ENCODE measurements around the gene CYFIP1.

The CYFIP1 gene

GRCh38 chr15:22883196-22883595 is 97.0 kb downstream of the CYFIP1 start:
- Histone ChIP-seq H2AK5ac (ENCODE audit: low read length) (no peak overlapping the region), H4K91ac (ENCODE audit: low read depth, low read length) (no peak overlapping the region), H3K79me2 (ENCODE audit: control insufficient read depth, insufficient read depth, low read length, poor library complexity) (no peaks in the 10 kb centered on the region), H3K4me1 (ENCODE audit: control insufficient read depth in 1 of 2, insufficient read depth in 2 of 2, low read length in 2 of 2) (peaks cover 0 to 6% of the 10 kb centered on the region in 2 experiments), H4K8ac (ENCODE audit: low read depth, low read length) (no peak overlapping the region), H3K4ac (ENCODE audit: low read depth, low read length) (no peak overlapping the region), H3K27me3 (ENCODE audit: insufficient read depth, low read length) (no peaks in the 10 kb centered on the region), H3K14ac (ENCODE audit: low read length) (no peak overlapping the region), H3K9ac (ENCODE audit: low read length) (no peak overlapping the region), H3K18ac (ENCODE audit: low read length) (no peak overlapping the region), H4K12ac (ENCODE audit: low read depth, low read length) (no peak overlapping the region), H2BK5ac (ENCODE audit: low read depth, low read length, poor library complexity) (no peak overlapping the region), H2BK12ac (ENCODE audit: low read length) (no peak overlapping the region), H3K79me1 (ENCODE audit: low read length) (no peaks in the 10 kb centered on the region), H3K27ac (ENCODE audit: low read depth, low read length) (no peak overlapping the region), H3K36me3 (ENCODE audit: control insufficient read depth in 1 of 2, insufficient read depth in 2 of 2, low read length in 2 of 2) (peaks cover 39 to 47% of the 10 kb centered on the region in 2 experiments), H3K23ac (ENCODE audit: low read length) (no peak overlapping the region), H3K4me3 (ENCODE audit: low read depth, low read length) (no peak overlapping the region), H3K9me3 (ENCODE audit: insufficient read depth, low read depth, low read length) (peaks cover 2% of the 10 kb centered on the region), H3K4me2 (ENCODE audit: low read length) (no peak overlapping the region), H2AFZ (ENCODE audit: insufficient read depth, low read length, poor library complexity) (no peak overlapping the region), H2BK120ac (ENCODE audit: insufficient read depth, low read length, poor library complexity) (no peak overlapping the region)
- no peak for DNase-seq
- WGBS (ENCODE audit: extremely low coverage, insufficient coverage, insufficient read length) = no CpG with 5 or more reads among the region's 13 CpGs

- Histone ChIP-seq H2AK5ac (ENCODE audit: low read length) (no peak overlapping the region), H3K79me1 (ENCODE audit: low read length) (no peaks in the 10 kb centered on the region), H4K8ac (ENCODE audit: low read depth, low read length) (no peak overlapping the region), H4K91ac (ENCODE audit: low read depth, low read length) (peak overlapping the region; percentile 18), H3K36me3 (ENCODE audit: control insufficient read depth in 1 of 2, insufficient read depth in 2 of 2, low read length in 2 of 2) (peaks cover 43 to 48% of the 10 kb centered on the region in 2 experiments), H2AFZ (ENCODE audit: insufficient read depth, low read length, poor library complexity) (no peak overlapping the region), H3K27me3 (ENCODE audit: insufficient read depth, low read length) (no peaks in the 10 kb centered on the region), H3K9ac (ENCODE audit: low read length) (no peak overlapping the region), H4K12ac (ENCODE audit: low read depth, low read length) (peak overlapping the region; percentile 51), H2BK120ac (ENCODE audit: insufficient read depth, low read length, poor library complexity) (no peak overlapping the region), H3K4ac (ENCODE audit: low read depth, low read length) (no peak overlapping the region), H3K4me3 (ENCODE audit: low read depth, low read length) (no peak overlapping the region), H3K9me3 (ENCODE audit: insufficient read depth, low read depth, low read length) (no peaks in the 10 kb centered on the region), H3K18ac (ENCODE audit: low read length) (no peak overlapping the region), H3K14ac (ENCODE audit: low read length) (no peak overlapping the region), H3K79me2 (ENCODE audit: control insufficient read depth, insufficient read depth, low read length, poor library complexity) (no peaks in the 10 kb centered on the region), H2BK12ac (ENCODE audit: low read length) (no peak overlapping the region), H3K4me1 (ENCODE audit: control insufficient read depth in 1 of 2, insufficient read depth in 2 of 2, low read length in 2 of 2) (peaks cover 0 to 6% of the 10 kb centered on the region in 2 experiments), H3K4me2 (ENCODE audit: low read length) (no peak overlapping the region), H3K27ac (ENCODE audit: low read depth, low read length) (no peak overlapping the region), H2BK5ac (ENCODE audit: low read depth, low read length, poor library complexity) (no peak overlapping the region), H3K23ac (ENCODE audit: low read length) (no peak overlapping the region)
- DNase-seq = no peak
- no CpG with 5 or more reads among the region's 25 CpGs for WGBS (ENCODE audit: extremely low coverage, insufficient coverage, insufficient read length)
Measured at GRCh38 chr15:22881739-22882440, 98.3 kb downstream of the CYFIP1 start.

GRCh38 chr15:22880981-22881738 is 99.0 kb downstream of the CYFIP1 start:
- H3K79me2 ChIP-seq (ENCODE audit: control insufficient read depth, insufficient read depth, low read length, poor library complexity) = no peaks in the 10 kb centered on the region
- WGBS (ENCODE audit: extremely low coverage, insufficient coverage, insufficient read length) = no CpG with 5 or more reads among the region's 19 CpGs
- H3K4me3 ChIP-seq (ENCODE audit: low read depth, low read length) = no peak overlapping the region
- H3K4me2 ChIP-seq (ENCODE audit: low read length) = no peak overlapping the region
- peaks cover 2% of the 10 kb centered on the region for H3K9me3 ChIP-seq (ENCODE audit: insufficient read depth, low read depth, low read length)
- no peak overlapping the region for H2BK5ac ChIP-seq (ENCODE audit: low read depth, low read length, poor library complexity)
- no peak overlapping the region for H3K14ac ChIP-seq (ENCODE audit: low read length)
- H3K79me1 ChIP-seq (ENCODE audit: low read length) = no peaks in the 10 kb centered on the region
- peaks cover 0 to 6% of the 10 kb centered on the region in 2 experiments for H3K4me1 ChIP-seq (ENCODE audit: control insufficient read depth in 1 of 2, insufficient read depth in 2 of 2, low read length in 2 of 2)
- H3K9ac ChIP-seq (ENCODE audit: low read length) = no peak overlapping the region
- peak overlapping the region; percentile 16 for H3K18ac ChIP-seq (ENCODE audit: low read length)
- H3K27me3 ChIP-seq (ENCODE audit: insufficient read depth, low read length) = no peaks in the 10 kb centered on the region
- no peak overlapping the region for H3K23ac ChIP-seq (ENCODE audit: low read length)
- H4K91ac ChIP-seq (ENCODE audit: low read depth, low read length) = peak overlapping the region; percentile 18
- H3K36me3 ChIP-seq (ENCODE audit: control insufficient read depth in 1 of 2, insufficient read depth in 2 of 2, low read length in 2 of 2) = peaks cover 46 to 50% of the 10 kb centered on the region in 2 experiments
- H2BK12ac ChIP-seq (ENCODE audit: low read length) = no peak overlapping the region
- H4K12ac ChIP-seq (ENCODE audit: low read depth, low read length) = no peak overlapping the region
- no peak overlapping the region for H2AFZ ChIP-seq (ENCODE audit: insufficient read depth, low read length, poor library complexity)
- DNase-seq = no peak
- no peak overlapping the region for H3K27ac ChIP-seq (ENCODE audit: low read depth, low read length)
- H2AK5ac ChIP-seq (ENCODE audit: low read length) = no peak overlapping the region
- no peak overlapping the region for H3K4ac ChIP-seq (ENCODE audit: low read depth, low read length)
- no peak overlapping the region for H2BK120ac ChIP-seq (ENCODE audit: insufficient read depth, low read length, poor library complexity)
- peak overlapping the region; percentile 12 for H4K8ac ChIP-seq (ENCODE audit: low read depth, low read length)

GRCh38 chr15:22880068-22880980 is 99.8 kb downstream of the CYFIP1 start:
- Histone ChIP-seq H3K4ac (ENCODE audit: low read depth, low read length) (no peak overlapping the region), H2BK12ac (ENCODE audit: low read length) (no peak overlapping the region), H4K91ac (ENCODE audit: low read depth, low read length) (no peak overlapping the region), H4K12ac (ENCODE audit: low read depth, low read length) (no peak overlapping the region), H3K4me1 (ENCODE audit: control insufficient read depth in 1 of 2, insufficient read depth in 2 of 2, low read length in 2 of 2) (peaks cover 0 to 6% of the 10 kb centered on the region in 2 experiments), H2BK5ac (ENCODE audit: low read depth, low read length, poor library complexity) (no peak overlapping the region), H3K27ac (ENCODE audit: low read depth, low read length) (no peak overlapping the region), H3K4me2 (ENCODE audit: low read length) (no peak overlapping the region), H2BK120ac (ENCODE audit: insufficient read depth, low read length, poor library complexity) (no peak overlapping the region), H3K23ac (ENCODE audit: low read length) (no peak overlapping the region), H3K4me3 (ENCODE audit: low read depth, low read length) (no peak overlapping the region), H3K18ac (ENCODE audit: low read length) (peak overlapping the region; percentile 16), H3K14ac (ENCODE audit: low read length) (no peak overlapping the region), H3K79me1 (ENCODE audit: low read length) (no peaks in the 10 kb centered on the region), H3K9me3 (ENCODE audit: insufficient read depth, low read depth, low read length) (peaks cover 2% of the 10 kb centered on the region), H4K8ac (ENCODE audit: low read depth, low read length) (no peak overlapping the region), H2AK5ac (ENCODE audit: low read length) (no peak overlapping the region), H2AFZ (ENCODE audit: insufficient read depth, low read length, poor library complexity) (no peak overlapping the region), H3K27me3 (ENCODE audit: insufficient read depth, low read length) (no peaks in the 10 kb centered on the region), H3K36me3 (ENCODE audit: control insufficient read depth in 1 of 2, insufficient read depth in 2 of 2, low read length in 2 of 2) (peaks cover 47 to 56% of the 10 kb centered on the region in 2 experiments), H3K79me2 (ENCODE audit: control insufficient read depth, insufficient read depth, low read length, poor library complexity) (no peaks in the 10 kb centered on the region), H3K9ac (ENCODE audit: low read length) (no peak overlapping the region)
- WGBS (ENCODE audit: extremely low coverage, insufficient coverage, insufficient read length) = no CpG with 5 or more reads among the region's 33 CpGs
- DNase-seq = no peak
